NCI-H1417 treated with DMSO at 0.1 percent for 48 hours (cell line): ENCODE results near the gene PRKCE.

Experiments used
- DNase-seq: peaks from one replicate; lab custom pipeline; 2025; lab: John Stamatoyannopoulos, UW

The PRKCE gene

GRCh38 chr2:45728458-45728942 lies 77.0 kb downstream of the PRKCE start:
- no peak for DNase-seq

- no peak for DNase-seq
Measured at GRCh38 chr2:45729753-45730512, 78.5 kb downstream of the PRKCE start.

- no peak for DNase-seq
Measured at GRCh38 chr2:45731141-45731540, 79.7 kb downstream of the PRKCE start.

GRCh38 chr2:45732436-45732835 lies 81.0 kb downstream of the PRKCE start:
- no peak for DNase-seq

- no peak for DNase-seq
Measured at GRCh38 chr2:45732946-45733345, 81.5 kb downstream of the PRKCE start.

GRCh38 chr2:45734336-45734735 lies 82.9 kb downstream of the PRKCE start:
- DNase-seq = no peak

GRCh38 chr2:45734952-45735351 lies 83.5 kb downstream of the PRKCE start:
- DNase-seq = no peak

GRCh38 chr2:45736757-45737704 lies 85.6 kb downstream of the PRKCE start:
- no peak for DNase-seq

- DNase-seq = no peak
Measured at GRCh38 chr2:45739796-45740485, 88.5 kb downstream of the PRKCE start.

GRCh38 chr2:45741161-45741850 lies 89.8 kb downstream of the PRKCE start:
- no peak for DNase-seq

GRCh38 chr2:45743531-45744396 lies 92.3 kb downstream of the PRKCE start:
- DNase-seq = no peak

GRCh38 chr2:45745231-45745630 lies 93.8 kb downstream of the PRKCE start:
- no peak for DNase-seq

GRCh38 chr2:45746888-45747287 lies 95.4 kb downstream of the PRKCE start:
- no peak for DNase-seq

- DNase-seq = no peak
Measured at GRCh38 chr2:45747363-45747762, 95.9 kb downstream of the PRKCE start.

- DNase-seq = no peak
Measured at GRCh38 chr2:45748239-45748638, 96.8 kb downstream of the PRKCE start.

- DNase-seq = no peak
Measured at GRCh38 chr2:45750001-45750400, 98.5 kb downstream of the PRKCE start.

GRCh38 chr2:45750484-45750883 lies 99.0 kb downstream of the PRKCE start:
- no peak for DNase-seq

- DNase-seq = no peak
Measured at GRCh38 chr2:45753381-45753780, 101.9 kb downstream of the PRKCE start.

- DNase-seq = no peak
Measured at GRCh38 chr2:45754131-45755010, 102.9 kb downstream of the PRKCE start.
